ENCODE data around the gene LRFN5.

LRFN5 gene

GRCh38 chr14:41806366-41806975, 199.8 kb downstream of the LRFN5 start:
- no peak for DNase-seq
- H3K4me3 ChIP-seq (ENCODE audit: control insufficient read depth in 1 of 7, extremely low read depth in 1 of 7, insufficient read depth in 4 of 7, low read depth in 2 of 7, low read length in 6 of 7), result no peak overlapping the region
- H3K36me3 ChIP-seq (ENCODE audit: control insufficient read depth in 4 of 4, insufficient read depth in 4 of 4, low read length in 3 of 4), result no peaks in the 10 kb centered on the region
- 96% methylated on average over 3 of the region's 5 CpGs for WGBS (ENCODE audit: insufficient coverage)
- ChIA-PET POLR2A (no interaction called here), CTCF (no interaction called here)
- H3K9me3 ChIP-seq (ENCODE audit: control extremely low read depth in 1 of 5, control insufficient read depth in 4 of 5, insufficient read depth in 2 of 5, low read depth in 1 of 5, low read length in 4 of 5), result peaks cover 0 to 2% (median 0%) of the 10 kb centered on the region in 5 experiments
- H3K27me3 ChIP-seq (replicated peaks in 2 of 5; ENCODE audit: control insufficient read depth in 4 of 5, insufficient read depth in 5 of 5, low read length in 4 of 5), result peaks cover 0 to 2% (median 0%) of the 10 kb centered on the region in 5 experiments
- no peaks in the 10 kb centered on the region for H3K4me1 ChIP-seq (ENCODE audit: control extremely low read depth in 1 of 4, control insufficient read depth in 4 of 4, insufficient read depth in 4 of 4, low read length in 3 of 4)
- no peak overlapping the region for H3K27ac ChIP-seq (ENCODE audit: insufficient read depth in 1 of 2, low read depth in 1 of 2, low read length in 2 of 2, poor library complexity in 1 of 2, severe bottlenecking in 2 of 2)

GRCh38 chr14:41810362-41810761, 203.7 kb downstream of the LRFN5 start:
- no peak overlapping the region for H3K4me3 ChIP-seq (ENCODE audit: control insufficient read depth in 1 of 7, extremely low read depth in 1 of 7, insufficient read depth in 4 of 7, low read depth in 2 of 7, low read length in 6 of 7)
- no peak for DNase-seq
- no peak overlapping the region for H3K27ac ChIP-seq (ENCODE audit: insufficient read depth in 1 of 2, low read depth in 1 of 2, low read length in 2 of 2, poor library complexity in 1 of 2, severe bottlenecking in 2 of 2)
- no peaks in the 10 kb centered on the region for H3K4me1 ChIP-seq (ENCODE audit: control extremely low read depth in 1 of 4, control insufficient read depth in 4 of 4, insufficient read depth in 4 of 4, low read length in 3 of 4)
- no peaks in the 10 kb centered on the region for H3K27me3 ChIP-seq (replicated peaks in 2 of 5; ENCODE audit: control insufficient read depth in 4 of 5, insufficient read depth in 5 of 5, low read length in 4 of 5)
- H3K9me3 ChIP-seq (ENCODE audit: control extremely low read depth in 1 of 5, control insufficient read depth in 4 of 5, insufficient read depth in 2 of 5, low read depth in 1 of 5, low read length in 4 of 5), result no peaks in the 10 kb centered on the region
- no CpG with 5 or more reads among the region's 1 CpG for WGBS (ENCODE audit: insufficient coverage)
- CTCF ChIA-PET, result no interaction called here
- POLR2A ChIA-PET, result no interaction called here
- no peaks in the 10 kb centered on the region for H3K36me3 ChIP-seq (ENCODE audit: control insufficient read depth in 4 of 4, insufficient read depth in 4 of 4, low read length in 3 of 4)

- Histone ChIP-seq H3K4me1 (ENCODE audit: control extremely low read depth in 1 of 4, control insufficient read depth in 4 of 4, insufficient read depth in 4 of 4, low read length in 3 of 4) (no peaks in the 10 kb centered on the region), H3K9me3 (ENCODE audit: control extremely low read depth in 1 of 5, control insufficient read depth in 4 of 5, insufficient read depth in 2 of 5, low read depth in 1 of 5, low read length in 4 of 5) (no peaks in the 10 kb centered on the region), H3K4me3 (ENCODE audit: control insufficient read depth in 1 of 7, extremely low read depth in 1 of 7, insufficient read depth in 4 of 7, low read depth in 2 of 7, low read length in 6 of 7) (no peak overlapping the region), H3K36me3 (ENCODE audit: control insufficient read depth in 4 of 4, insufficient read depth in 4 of 4, low read length in 3 of 4) (no peaks in the 10 kb centered on the region), H3K27me3 (replicated peaks in 2 of 5; ENCODE audit: control insufficient read depth in 4 of 5, insufficient read depth in 5 of 5, low read length in 4 of 5) (no peaks in the 10 kb centered on the region), H3K27ac (ENCODE audit: insufficient read depth in 1 of 2, low read depth in 1 of 2, low read length in 2 of 2, poor library complexity in 1 of 2, severe bottlenecking in 2 of 2) (no peak overlapping the region)
- DNase-seq, result no peak
- ChIA-PET POLR2A (no interaction called here), CTCF (no interaction called here)
- 100% methylated on average over 1 of the region's 1 CpG for WGBS (ENCODE audit: insufficient coverage)
These were observed 210.9 kb downstream of the LRFN5 start for GRCh38 chr14:41817626-41818025.

- peaks cover 0 to 7% (median 0%) of the 10 kb centered on the region in 5 experiments for H3K9me3 ChIP-seq (ENCODE audit: control extremely low read depth in 1 of 5, control insufficient read depth in 4 of 5, insufficient read depth in 2 of 5, low read depth in 1 of 5, low read length in 4 of 5)
- 100% methylated on average over 1 of the region's 2 CpGs for WGBS (ENCODE audit: insufficient coverage)
- ChIA-PET CTCF (interaction anchor here (1.2 kb wide), 1 partner anchor 9 kb away, joined by 3 read pairs; no protein-coding TSS in a partner anchor), POLR2A (no interaction called here)
- no peaks in the 10 kb centered on the region for H3K4me1 ChIP-seq (ENCODE audit: control extremely low read depth in 1 of 4, control insufficient read depth in 4 of 4, insufficient read depth in 4 of 4, low read length in 3 of 4)
- no peaks in the 10 kb centered on the region for H3K36me3 ChIP-seq (ENCODE audit: control insufficient read depth in 4 of 4, insufficient read depth in 4 of 4, low read length in 3 of 4)
- no peaks in the 10 kb centered on the region for H3K27me3 ChIP-seq (replicated peaks in 2 of 5; ENCODE audit: control insufficient read depth in 4 of 5, insufficient read depth in 5 of 5, low read length in 4 of 5)
- no peak overlapping the region for H3K27ac ChIP-seq (ENCODE audit: insufficient read depth in 1 of 2, low read depth in 1 of 2, low read length in 2 of 2, poor library complexity in 1 of 2, severe bottlenecking in 2 of 2)
- H3K4me3 ChIP-seq (ENCODE audit: control insufficient read depth in 1 of 7, extremely low read depth in 1 of 7, insufficient read depth in 4 of 7, low read depth in 2 of 7, low read length in 6 of 7), result no peak overlapping the region
- DNase-seq, result no peak
These were observed 217.8 kb downstream of the LRFN5 start for GRCh38 chr14:41824441-41824840.

GRCh38 chr14:41825622-41826021, 218.9 kb downstream of the LRFN5 start:
- no peak for DNase-seq
- Histone ChIP-seq H3K4me1 (ENCODE audit: control extremely low read depth in 1 of 4, control insufficient read depth in 4 of 4, insufficient read depth in 4 of 4, low read length in 3 of 4) (no peaks in the 10 kb centered on the region), H3K9me3 (ENCODE audit: control extremely low read depth in 1 of 5, control insufficient read depth in 4 of 5, insufficient read depth in 2 of 5, low read depth in 1 of 5, low read length in 4 of 5) (peaks cover 0 to 7% (median 0%) of the 10 kb centered on the region in 5 experiments), H3K27ac (ENCODE audit: insufficient read depth in 1 of 2, low read depth in 1 of 2, low read length in 2 of 2, poor library complexity in 1 of 2, severe bottlenecking in 2 of 2) (no peak overlapping the region), H3K4me3 (ENCODE audit: control insufficient read depth in 1 of 7, extremely low read depth in 1 of 7, insufficient read depth in 4 of 7, low read depth in 2 of 7, low read length in 6 of 7) (no peak overlapping the region), H3K27me3 (replicated peaks in 2 of 5; ENCODE audit: control insufficient read depth in 4 of 5, insufficient read depth in 5 of 5, low read length in 4 of 5) (no peaks in the 10 kb centered on the region), H3K36me3 (ENCODE audit: control insufficient read depth in 4 of 4, insufficient read depth in 4 of 4, low read length in 3 of 4) (no peaks in the 10 kb centered on the region)
- ChIA-PET CTCF (no interaction called here), POLR2A (no interaction called here)
- no CpG with 5 or more reads among the region's 1 CpG for WGBS (ENCODE audit: insufficient coverage)

GRCh38 chr14:41830714-41831406, 224.2 kb downstream of the LRFN5 start:
- Histone ChIP-seq H3K9me3 (ENCODE audit: control extremely low read depth in 1 of 5, control insufficient read depth in 4 of 5, insufficient read depth in 2 of 5, low read depth in 1 of 5, low read length in 4 of 5) (no peaks in the 10 kb centered on the region), H3K27ac (ENCODE audit: insufficient read depth in 1 of 2, low read depth in 1 of 2, low read length in 2 of 2, poor library complexity in 1 of 2, severe bottlenecking in 2 of 2) (no peak overlapping the region), H3K4me3 (ENCODE audit: control insufficient read depth in 1 of 7, extremely low read depth in 1 of 7, insufficient read depth in 4 of 7, low read depth in 2 of 7, low read length in 6 of 7) (no peak overlapping the region), H3K36me3 (ENCODE audit: control insufficient read depth in 4 of 4, insufficient read depth in 4 of 4, low read length in 3 of 4) (no peaks in the 10 kb centered on the region), H3K27me3 (replicated peaks in 2 of 5; ENCODE audit: control insufficient read depth in 4 of 5, insufficient read depth in 5 of 5, low read length in 4 of 5) (no peaks in the 10 kb centered on the region), H3K4me1 (ENCODE audit: control extremely low read depth in 1 of 4, control insufficient read depth in 4 of 4, insufficient read depth in 4 of 4, low read length in 3 of 4) (no peaks in the 10 kb centered on the region)
- ChIA-PET POLR2A (no interaction called here), CTCF (no interaction called here)
- no peak for DNase-seq
- no CpG with 5 or more reads among the region's 2 CpGs for WGBS (ENCODE audit: insufficient coverage)

DNA sequence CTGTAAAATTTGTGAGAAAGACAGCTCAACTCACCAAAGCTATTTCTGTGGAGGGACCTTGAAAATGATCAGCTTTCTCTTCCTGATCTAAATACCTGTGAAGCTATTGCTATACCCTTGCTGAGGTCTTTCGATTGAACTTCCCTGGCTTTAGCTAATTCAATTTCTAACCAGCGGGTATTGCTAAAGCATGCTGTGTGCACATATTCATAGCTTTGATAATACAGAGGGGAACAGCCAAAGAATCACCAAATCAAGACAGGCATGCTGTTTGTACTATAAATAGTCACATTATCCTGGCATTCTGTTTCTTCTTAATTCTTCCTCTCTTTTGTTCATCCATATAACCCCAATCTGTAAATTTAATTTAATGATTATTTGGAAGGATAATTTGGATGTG, 233.0 kb downstream of the LRFN5 start:
- no peak for DNase-seq
- H3K9me3 ChIP-seq (ENCODE audit: control extremely low read depth in 1 of 5, control insufficient read depth in 4 of 5, insufficient read depth in 2 of 5, low read depth in 1 of 5, low read length in 4 of 5), result no peaks in the 10 kb centered on the region
- H3K4me1 ChIP-seq (ENCODE audit: control extremely low read depth in 1 of 4, control insufficient read depth in 4 of 4, insufficient read depth in 4 of 4, low read length in 3 of 4), result no peaks in the 10 kb centered on the region
- no peak overlapping the region for H3K4me3 ChIP-seq (ENCODE audit: control insufficient read depth in 1 of 7, extremely low read depth in 1 of 7, insufficient read depth in 4 of 7, low read depth in 2 of 7, low read length in 6 of 7)
- H3K27me3 ChIP-seq (replicated peaks in 2 of 5; ENCODE audit: control insufficient read depth in 4 of 5, insufficient read depth in 5 of 5, low read length in 4 of 5), result no peaks in the 10 kb centered on the region
- H3K36me3 ChIP-seq (ENCODE audit: control insufficient read depth in 4 of 4, insufficient read depth in 4 of 4, low read length in 3 of 4), result no peaks in the 10 kb centered on the region
- WGBS (ENCODE audit: insufficient coverage), result no CpG with 5 or more reads among the region's 2 CpGs
- ChIA-PET CTCF (no interaction called here), POLR2A (no interaction called here)
- H3K27ac ChIP-seq (ENCODE audit: insufficient read depth in 1 of 2, low read depth in 1 of 2, low read length in 2 of 2, poor library complexity in 1 of 2, severe bottlenecking in 2 of 2), result no peak overlapping the region

Measured in common myeloid progenitor, CD34-positive (primary cell).